HG02798 (cell line): ENCODE measurements around the gene RRM2.

Source experiments
- ATAC-seq: cut with Tn5 transposase; IDR thresholded peaks from one replicate; pipeline ENCODE4 v1.9.1; 2021; ENCODE audit warnings: mild to moderate bottlenecking; ENCODE audit not compliant: unreplicated experiment, poor library complexity

Gene RRM2

GRCh38 chr2:10148268-10148667 is 25.7 kb downstream of the RRM2 start:
- no peak for ATAC-seq

GRCh38 chr2:10149635-10150034 is 27.1 kb downstream of the RRM2 start:
- no peak for ATAC-seq

GRCh38 chr2:10150436-10150835 is 27.9 kb downstream of the RRM2 start:
- ATAC-seq = no peak

- ATAC-seq = no peak
Measured at GRCh38 chr2:10151462-10151861, 28.9 kb downstream of the RRM2 start.

- no peak for ATAC-seq
Measured at GRCh38 chr2:10157293-10157692, 34.8 kb downstream of the RRM2 start.

- ATAC-seq = no peak
Measured at GRCh38 chr2:10158681-10159080, 36.1 kb downstream of the RRM2 start.

- no peak for ATAC-seq
Measured at GRCh38 chr2:10159086-10159485, 36.5 kb downstream of the RRM2 start.

GRCh38 chr2:10159581-10160131 is 37.1 kb downstream of the RRM2 start:
- ATAC-seq = no peak

GRCh38 chr2:10160203-10160955 is 37.8 kb downstream of the RRM2 start:
- no peak for ATAC-seq

GRCh38 chr2:10161206-10161931 is 38.8 kb downstream of the RRM2 start:
- ATAC-seq = no peak

- ATAC-seq = no peak
Measured at GRCh38 chr2:10161961-10162441, 39.5 kb downstream of the RRM2 start.

GRCh38 chr2:10162586-10163497 is 40.3 kb downstream of the RRM2 start:
- ATAC-seq = no peak

GRCh38 chr2:10163498-10164486 is 41.3 kb downstream of the RRM2 start:
- no peak for ATAC-seq

- no peak for ATAC-seq
Measured at GRCh38 chr2:10164601-10165000, 42.1 kb downstream of the RRM2 start.

- no peak for ATAC-seq
Measured at GRCh38 chr2:10165282-10165681, 42.7 kb downstream of the RRM2 start.

GRCh38 chr2:10165861-10166675 is 43.5 kb downstream of the RRM2 start:
- no peak for ATAC-seq

- ATAC-seq = no peak
Measured at GRCh38 chr2:10166676-10167292, 44.2 kb downstream of the RRM2 start.

GRCh38 chr2:10167316-10167715 is 44.8 kb downstream of the RRM2 start:
- no peak for ATAC-seq
